AG04450 (cell line): ENCODE data around the gene HIVEP3. TPM values are rescaled to one million over a fixed set of nuclear protein-coding genes. Genes with fewer than 3 reads are reported as not detected.

Experiments used
- CTCF ChIA-PET: fragments of 300-600, 350-600 bp; formaldehyde crosslinking; extraction: SDS; loops from one replicate; lab custom pipeline; 2022; ENCODE audit warnings: antibody characterized with exemption, inconsistent platforms; lab: Charles Lee
- POLR2A ChIA-PET: fragments of 350-600 bp; formaldehyde crosslinking; extraction: SDS; loops from one replicate; lab custom pipeline; 2021; ENCODE audit warnings: antibody characterized with exemption, inconsistent platforms; lab: Yijun Ruan, JAX
- DNase-seq: peaks from one replicate; pipeline ENCODE4 v3.0.0-alpha.2; 2011; ENCODE audit warnings: low read depth, low spot score
- H3K27ac ChIP-seq: one replicate; pipeline ENCODE4 v1.5.1; 2012; ENCODE audit warnings: low read depth, low read length, control low read depth
- H3K27me3 ChIP-seq: one replicate; pipeline ENCODE4 v1.6.0; 2012; ENCODE audit warnings: low read length; ENCODE audit not compliant: control insufficient read depth, insufficient read depth
- H3K4me3 ChIP-seq: 2 replicates; pipeline ENCODE4 v1.5.1; 2011; ENCODE audit warnings: mild to moderate bottlenecking, low read depth, low read length, control low read depth
- H3K9me3 ChIP-seq: 2 replicates; pipeline ENCODE4 v1.5.1; 2012; ENCODE audit warnings: low read length; ENCODE audit not compliant: control insufficient read depth, insufficient read depth
- CTCF ChIP-seq: IDR thresholded peaks from 2 replicates; pipeline ENCODE4 v1.5.1; 2011; ENCODE audit warnings: low read depth, low read length, control low read depth, inconsistent platforms
- polyA plus RNA-seq: library from polyadenylated mRNA; depleted of rRNA; stranded (reverse); fragments of >200 nt; gene quantifications from 2 replicates; pipeline ENCODE4 v1.2.3, GENCODE V29; 2011

Gene HIVEP3
- polyA plus RNA-seq, 1 experiment: 4.8 TPM

DNA sequence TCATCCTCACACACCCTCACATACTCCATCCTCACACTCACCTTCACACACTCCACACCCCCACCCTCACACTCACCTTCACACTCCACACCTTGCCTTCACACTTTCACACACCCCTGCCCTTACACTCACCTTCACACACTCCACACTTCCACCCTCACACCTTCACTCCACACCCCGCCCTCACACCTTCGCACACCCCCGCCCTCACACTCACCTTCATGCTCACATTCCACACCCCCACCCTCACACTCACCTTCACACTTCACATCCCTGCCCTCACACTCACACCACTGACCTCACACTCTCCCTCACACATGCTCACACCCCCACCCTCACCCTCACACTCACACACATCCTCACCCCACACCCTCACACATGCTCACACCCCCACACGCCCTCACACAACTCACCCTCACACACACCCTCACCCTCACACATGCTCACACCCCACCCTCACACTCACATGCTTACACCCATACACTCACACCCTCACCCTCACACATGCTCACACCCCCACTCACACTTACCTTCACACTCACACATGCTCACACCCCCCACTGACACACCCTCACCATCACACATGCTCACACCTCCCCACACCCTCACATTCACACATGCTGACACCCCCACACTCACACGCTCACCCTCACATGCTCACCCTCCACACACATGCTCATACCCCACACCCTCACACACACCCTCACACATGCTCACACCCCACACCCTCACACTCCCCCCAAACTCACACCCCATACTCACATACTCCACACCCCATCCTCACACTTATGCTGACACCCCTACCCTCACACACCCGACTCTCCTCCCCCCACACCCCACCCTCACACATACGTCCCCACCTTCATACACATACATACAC, 389.8 kb downstream of the HIVEP3 start:
- H3K27ac ChIP-seq: no peak overlapping the region
- H3K4me3 ChIP-seq: no peak overlapping the region
- no peak for TF ChIP-seq CTCF
- ChIA-PET CTCF (no interaction called here), POLR2A (no interaction called here)
- DNase-seq: no peak
- no peaks in the 10 kb centered on the region for H3K27me3 ChIP-seq
- peaks cover 9% of the 10 kb centered on the region; the same call in 1 of the 2 replicates for H3K9me3 ChIP-seq

GRCh38 chr1:41528106-41528505, 390.6 kb downstream of the HIVEP3 start:
- Histone ChIP-seq H3K27me3 (no peaks in the 10 kb centered on the region), H3K27ac (no peak overlapping the region), H3K9me3 (peaks cover 9% of the 10 kb centered on the region; the same call in 1 of the 2 replicates), H3K4me3 (no peak overlapping the region)
- ChIA-PET CTCF (no interaction called here), POLR2A (no interaction called here)
- TF ChIP-seq CTCF: no peak
- no peak for DNase-seq

DNA sequence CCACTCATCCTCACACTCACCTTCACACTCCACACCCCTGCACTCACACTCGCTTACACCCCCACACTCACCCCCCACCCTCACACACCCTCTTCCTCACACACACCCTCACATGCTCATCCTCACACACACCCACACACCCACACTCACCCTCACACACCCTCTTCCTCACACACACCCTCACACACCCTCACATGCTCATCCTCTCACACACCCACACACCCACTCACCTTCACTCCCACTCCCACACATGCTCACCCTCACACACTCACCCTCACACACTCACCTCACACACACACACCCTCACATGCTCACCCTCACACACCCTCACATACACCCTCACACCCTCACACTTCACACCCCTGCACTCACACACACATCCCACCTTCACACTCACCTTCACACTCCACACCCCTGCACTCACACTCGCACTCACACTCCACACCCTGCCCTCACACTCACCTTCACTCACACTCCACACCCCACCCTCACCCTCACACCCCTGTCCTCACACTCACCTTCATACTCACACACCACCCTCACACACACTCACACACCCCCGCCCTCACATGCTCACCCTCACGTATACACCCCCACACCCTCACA, 391.7 kb downstream of the HIVEP3 start:
- H3K27ac ChIP-seq: no peak overlapping the region
- H3K27me3 ChIP-seq: no peaks in the 10 kb centered on the region
- peaks cover 9% of the 10 kb centered on the region; the same call in 1 of the 2 replicates for H3K9me3 ChIP-seq
- no peak overlapping the region for H3K4me3 ChIP-seq
- ChIA-PET POLR2A (no interaction called here), CTCF (no interaction called here)
- no peak for TF ChIP-seq CTCF
- DNase-seq: no peak

DNA sequence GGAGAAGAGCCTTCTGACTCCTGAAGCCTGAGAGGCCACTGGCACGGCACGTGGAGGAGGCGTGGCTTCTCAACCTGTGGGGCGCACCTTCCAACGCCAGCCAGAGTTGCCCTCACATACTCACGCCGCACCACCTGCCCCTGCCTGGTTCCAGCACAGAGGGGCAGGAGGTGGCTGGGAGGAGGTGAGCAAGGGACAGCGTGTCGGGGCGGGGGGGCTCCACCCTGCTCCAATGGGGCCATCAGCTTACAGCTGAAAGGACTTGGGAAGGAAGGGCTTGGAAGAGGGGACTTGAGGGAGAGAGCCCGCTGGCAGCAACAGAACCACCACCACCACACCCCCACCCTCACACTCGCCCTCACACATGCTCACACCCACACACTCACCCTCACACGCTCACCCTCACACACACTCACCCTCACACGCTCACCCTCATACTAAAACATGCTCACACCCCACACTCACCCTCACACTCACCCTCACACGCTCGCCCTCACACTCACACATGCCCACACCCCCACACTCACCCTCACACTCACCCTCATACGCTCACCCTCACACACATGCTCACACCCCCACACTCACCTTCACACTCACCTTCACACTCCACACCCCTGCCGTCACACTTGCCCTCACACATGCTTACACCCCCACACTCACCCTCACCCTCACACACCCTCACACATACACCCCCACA, 392.7 kb downstream of the HIVEP3 start:
- Histone ChIP-seq H3K27ac (no peak overlapping the region), H3K27me3 (no peaks in the 10 kb centered on the region), H3K9me3 (peaks cover 9% of the 10 kb centered on the region; the same call in 1 of the 2 replicates), H3K4me3 (no peak overlapping the region)
- no peak for TF ChIP-seq CTCF
- no peak for DNase-seq
- ChIA-PET POLR2A (no interaction called here), CTCF (no interaction called here)
